ENCODE results near the gene COA7. TPM values are rescaled to one million over a fixed set of nuclear protein-coding genes. Genes with fewer than 3 reads are reported as not detected.
A peak's percentile ranks its signal among the peaks of the same experiment; 100 is the strongest.

COA7 gene
- 1 to 10 TPM; 6.9 to 8.2 (median 7.9) TPM for total RNA-seq
- polyA plus RNA-seq, result 10 to 100 TPM in 2 of 3 donors, 1 to 10 TPM in 1; 8.4 to 16.4 (median 12.3) TPM

DNA sequence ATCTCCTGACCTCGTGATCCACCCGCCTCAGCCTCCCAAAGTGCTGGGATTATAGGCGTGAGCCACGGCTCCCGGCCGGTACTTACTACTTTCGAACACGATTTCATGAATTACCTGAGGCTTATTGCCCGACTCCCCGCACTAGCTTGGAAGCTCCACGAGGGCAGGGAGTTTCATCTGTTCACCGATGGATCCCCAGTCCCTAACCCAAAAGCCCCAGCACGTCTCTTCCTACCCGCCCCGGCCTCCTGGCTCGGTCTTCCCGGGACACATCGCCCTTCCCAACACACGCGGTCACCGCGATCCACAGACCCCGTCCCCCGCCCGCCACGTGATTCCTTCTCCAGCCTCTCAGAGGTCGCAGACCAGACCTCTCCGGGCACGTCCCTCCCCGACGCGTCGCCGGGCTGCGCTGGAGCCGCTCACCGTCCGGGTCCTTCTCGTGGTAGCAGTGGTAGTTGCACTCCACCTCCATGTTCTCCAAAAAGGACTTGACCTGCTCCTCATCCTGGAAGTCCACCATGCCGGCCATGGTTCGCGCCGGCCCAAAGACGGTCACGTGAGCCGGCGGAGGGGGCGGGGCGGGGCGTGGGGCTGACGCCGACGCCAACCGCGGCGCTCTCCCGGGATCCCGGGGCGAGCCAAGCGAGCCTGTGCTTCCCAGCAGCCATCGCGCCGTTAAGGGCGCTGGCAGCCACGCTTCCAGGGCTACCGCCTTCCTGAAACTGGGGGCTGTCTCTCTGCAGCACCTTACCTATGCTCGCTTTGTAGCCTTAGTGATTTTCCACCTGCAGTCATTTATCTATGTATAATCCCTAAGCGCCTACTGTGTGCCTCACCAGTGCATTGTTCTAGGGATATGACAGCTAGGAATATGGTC lies at the start of gene COA7:
TSS of gene COA7 (minus strand) at position 553 of the 880 bp plus-strand sequence. CDS start at position 532, 21 bp downstream.
- no peaks in the 10 kb centered on the region for H3K9me3 ChIP-seq
- TF ChIP-seq POLR2AphosphoS5 (IDR thresholded peaks at IDR 0.05) (peak; percentile 47 to 85 (median 76)), POLR2A (IDR thresholded peaks at IDR 0.05) (peak; percentile 30 to 38), EP300 (IDR thresholded peaks at IDR 0.05) (no peak)
- TF ChIP-seq, protein P1, sequence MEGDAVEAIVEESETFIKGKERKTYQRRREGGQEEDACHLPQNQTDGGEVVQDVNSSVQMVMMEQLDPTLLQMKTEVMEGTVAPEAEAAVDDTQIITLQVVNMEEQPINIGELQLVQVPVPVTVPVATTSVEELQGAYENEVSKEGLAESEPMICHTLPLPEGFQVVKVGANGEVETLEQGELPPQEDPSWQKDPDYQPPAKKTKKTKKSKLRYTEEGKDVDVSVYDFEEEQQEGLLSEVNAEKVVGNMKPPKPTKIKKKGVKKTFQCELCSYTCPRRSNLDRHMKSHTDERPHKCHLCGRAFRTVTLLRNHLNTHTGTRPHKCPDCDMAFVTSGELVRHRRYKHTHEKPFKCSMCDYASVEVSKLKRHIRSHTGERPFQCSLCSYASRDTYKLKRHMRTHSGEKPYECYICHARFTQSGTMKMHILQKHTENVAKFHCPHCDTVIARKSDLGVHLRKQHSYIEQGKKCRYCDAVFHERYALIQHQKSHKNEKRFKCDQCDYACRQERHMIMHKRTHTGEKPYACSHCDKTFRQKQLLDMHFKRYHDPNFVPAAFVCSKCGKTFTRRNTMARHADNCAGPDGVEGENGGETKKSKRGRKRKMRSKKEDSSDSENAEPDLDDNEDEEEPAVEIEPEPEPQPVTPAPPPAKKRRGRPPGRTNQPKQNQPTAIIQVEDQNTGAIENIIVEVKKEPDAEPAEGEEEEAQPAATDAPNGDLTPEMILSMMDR (IDR thresholded peaks at IDR 0.05), result no peak
- H3K27ac ChIP-seq, result peak within 1 kb of the TSS; percentile 80 to 86 (median 82)
- H3K27me3 ChIP-seq, result no peaks in the 10 kb centered on the region
- peak; percentile 93 for DNase-seq
- peaks cover 0 to 2% (median 0%) of the 10 kb centered on the region in 4 donors for H3K36me3 ChIP-seq
- H3K4me1 ChIP-seq, result peaks cover 0 to 21% (median 16%) of the 10 kb centered on the region in 4 donors
- WGBS, 2 donors, result 1 to 2% methylated on average over 68 of the region's 68 CpGs
- intact Hi-C loops (cut with DNase I), result loop anchor here (5.0 kb wide), 1 partner anchor 146 kb away; the partner anchor contains the start of gene TUT4
- peak within 1 kb of the TSS; percentile 44 to 77 (median 72) for H3K4me3 ChIP-seq

DNA sequence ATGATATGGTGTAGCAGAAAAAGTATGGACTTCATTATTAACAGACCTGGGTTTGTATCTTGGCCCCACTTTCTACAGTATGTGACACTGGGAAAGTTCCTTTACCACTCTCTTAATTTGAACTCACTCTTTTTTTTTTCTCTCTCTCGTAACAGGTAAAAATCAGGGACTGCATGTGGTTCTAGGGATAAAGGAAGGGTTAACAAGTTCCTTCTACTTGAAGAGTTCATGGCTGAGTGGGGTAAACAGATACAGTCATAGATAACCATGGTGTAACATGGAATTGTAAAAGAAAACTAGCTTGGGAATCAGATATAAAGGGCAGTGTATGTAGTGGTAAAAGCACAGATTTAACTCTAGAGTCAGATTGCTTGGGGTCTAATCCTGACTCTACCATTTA lies 49.3 kb upstream of the COA7 start:
- Histone ChIP-seq H3K27me3 (no peaks in the 10 kb centered on the region), H3K4me1 (peaks cover 0 to 81% (median 47%) of the 10 kb centered on the region in 4 donors), H3K27ac (no peak overlapping the region), H3K9me3 (no peaks in the 10 kb centered on the region), H3K4me3 (no peak overlapping the region), H3K36me3 (no peaks in the 10 kb centered on the region)
- DNase-seq, result no peak
- intact Hi-C loops (cut with DNase I), result loop anchor here (2.0 kb wide), 1 partner anchor 47 kb away; no protein-coding TSS in a partner anchor
- no peak for TF ChIP-seq POLR2A (IDR thresholded peaks at IDR 0.05)
- TF ChIP-seq POLR2AphosphoS5 (IDR thresholded peaks at IDR 0.05), result no peak
- TF ChIP-seq, protein P1 (IDR thresholded peaks at IDR 0.05), result no peak
- 95 to 96% methylated on average over 1 of the region's 1 CpG for WGBS, 2 donors

DNA sequence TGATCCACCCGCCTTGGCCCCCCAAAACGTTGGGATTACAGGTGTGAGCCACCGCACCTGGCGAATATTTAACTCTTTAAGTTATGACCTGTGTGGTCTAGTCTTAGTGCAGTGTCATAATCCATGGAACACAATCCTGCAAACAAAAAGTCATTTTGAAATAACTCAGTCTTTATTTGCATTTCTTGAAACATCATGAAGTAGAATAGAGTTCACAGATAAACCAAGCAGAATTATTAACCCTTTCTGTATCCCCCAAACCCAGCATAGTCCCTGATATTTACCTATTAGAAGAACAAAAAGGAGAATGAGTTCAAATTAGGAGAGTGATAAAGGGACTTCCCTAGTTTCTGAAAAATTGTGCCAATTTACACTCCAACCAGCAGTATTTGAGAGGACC lies 48.0 kb upstream of the COA7 start:
- H3K4me3 ChIP-seq, result no peak overlapping the region
- H3K9me3 ChIP-seq, result no peaks in the 10 kb centered on the region
- TF ChIP-seq EP300 (IDR thresholded peaks at IDR 0.05) (no peak), POLR2AphosphoS5 (IDR thresholded peaks at IDR 0.05) (no peak), POLR2A (IDR thresholded peaks at IDR 0.05) (no peak)
- TF ChIP-seq, protein P1 (IDR thresholded peaks at IDR 0.05), result no peak
- H3K27me3 ChIP-seq, result no peaks in the 10 kb centered on the region
- no peaks in the 10 kb centered on the region for H3K36me3 ChIP-seq
- peaks cover 0 to 75% (median 44%) of the 10 kb centered on the region in 4 donors for H3K4me1 ChIP-seq
- intact Hi-C loops (cut with DNase I), result loop anchor here (2.0 kb wide), 1 partner anchor 45 kb away; no protein-coding TSS in a partner anchor
- WGBS, 2 donors, result 76 to 91% methylated on average over 4 of the region's 4 CpGs
- DNase-seq, result no peak
- H3K27ac ChIP-seq, result no peak overlapping the region

DNA sequence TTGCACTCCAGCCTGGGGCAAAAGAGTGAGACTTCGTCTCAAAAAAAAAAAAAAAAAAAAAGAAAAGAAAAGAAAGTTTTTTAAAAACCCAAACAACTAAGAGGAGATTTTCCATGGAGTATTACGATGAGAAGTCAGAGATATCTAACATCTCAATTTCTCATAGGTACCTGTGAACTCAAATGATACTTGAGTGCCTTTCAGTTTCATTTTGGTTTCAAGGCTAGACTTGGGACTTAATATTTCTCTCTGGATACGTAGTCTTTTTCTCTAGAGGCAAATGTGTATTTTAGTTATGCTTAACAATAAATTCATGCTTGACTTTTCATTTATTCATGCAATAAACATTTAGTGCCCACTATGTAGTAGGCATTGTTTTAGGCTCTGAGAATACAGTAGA lies 43.1 kb upstream of the COA7 start:
- Histone ChIP-seq H3K27me3 (no peaks in the 10 kb centered on the region), H3K9me3 (no peaks in the 10 kb centered on the region), H3K27ac (peak overlapping the region in 3 of 4 donors; percentile 51 to 71 (median 58)), H3K4me3 (no peak overlapping the region), H3K4me1 (peaks cover 0 to 73% (median 48%) of the 10 kb centered on the region in 4 donors), H3K36me3 (no peaks in the 10 kb centered on the region)
- TF ChIP-seq EP300 (IDR thresholded peaks at IDR 0.05), result no peak
- TF ChIP-seq, protein P1 (IDR thresholded peaks at IDR 0.05), result no peak
- TF ChIP-seq POLR2A (IDR thresholded peaks at IDR 0.05), result no peak
- TF ChIP-seq POLR2AphosphoS5 (IDR thresholded peaks at IDR 0.05), result no peak
- WGBS, 2 donors, result 76 to 85% methylated on average over 3 of the region's 3 CpGs
- DNase-seq, result no peak
- intact Hi-C loops (cut with DNase I), result no loop called here

Measured in sigmoid colon (tissue), 7 donors.